Uterus (tissue), 4 donors: ENCODE results near the gene NR1H4. TPM values are rescaled to one million over a fixed set of nuclear protein-coding genes. Genes with fewer than 3 reads are reported as not detected.

ENCODE experiments used
- DNase-seq, 2 donors: peaks; one replicate each; pipeline ENCODE4 v3.0.0-alpha.2; 2019 to 2020
- H3K27ac ChIP-seq, 2 donors: fragments of 200-600 bp; sonication (generic); 1 replicate in 1 of 2; 2 replicates in 1 of 2; pipeline ENCODE4 v1.5.1; 2016 to 2018
- H3K27me3 ChIP-seq, 2 donors: fragments of 200-600 bp; sonication (generic); one replicate each; pipeline ENCODE4 v1.5.1; 2018 to 2019; ENCODE audit warnings: control low read depth in 1 of 2
- H3K36me3 ChIP-seq, 2 donors: fragments of 200-600 bp; sonication (generic); one replicate each; pipeline ENCODE4 v1.5.1; 2019; ENCODE audit warnings: control low read depth in 1 of 2
- H3K4me1 ChIP-seq, 2 donors: fragments of 200-600 bp; sonication (generic); one replicate each; pipeline ENCODE4 v1.5.1; 2018 to 2019; ENCODE audit warnings: control low read depth in 1 of 2
- H3K4me3 ChIP-seq, 2 donors: fragments of 200-600 bp; sonication (generic); 1 replicate in 1 of 2; 2 replicates in 1 of 2; pipeline ENCODE4 v1.5.1; 2018 to 2019; ENCODE audit warnings: mild to moderate bottlenecking in 1 of 2
- H3K9me3 ChIP-seq, 2 donors: fragments of 200-600 bp; sonication (generic); one replicate each; pipeline ENCODE4 v1.5.1; 2019; ENCODE audit warnings: control low read depth in 1 of 2
- POLR2A ChIP-seq, 2 donors: fragments of 450-650 bp; IDR thresholded peaks; one replicate each; pipeline ENCODE4 v1.6.1; 2016; ENCODE audit warnings: antibody characterized with exemption in 2 of 2, mild to moderate bottlenecking in 1 of 2, moderate library complexity in 1 of 2
- intact Hi-C: fragments of 100-400 bp; cut with DNase I; formaldehyde crosslinking; loops from one replicate; pipeline ENCODE4 v1.15.1; 2023; ENCODE audit warnings: low total_unique reads
- small RNA-seq: library from RNA; depleted of rRNA; stranded (forward); fragments of <200 nt; gene quantifications from one replicate; pipeline ENCODE3, GENCODE V24; 2016
- total RNA-seq, 4 donors: library from RNA; depleted of rRNA in 3 of 4; stranded (reverse); fragments of >200 nt in 3 of 4; gene quantifications; one replicate each; pipeline versions ENCODE4 v1.1.0 to v1.2.4, GENCODE V29; 2014 to 2023
- TF ChIP-seq, protein P1 (sequence below), 4 experiments: fragments of 200-600 bp in 2 of 4; fragments of 450-650 bp in 2 of 4; sonication (generic) in 2 of 4; IDR thresholded peaks; one replicate each; pipeline ENCODE4 v1.5.1; 2016 to 2019; ENCODE audit warnings: antibody characterized with exemption in 4 of 4, mild to moderate bottlenecking in 2 of 4, moderate library complexity in 1 of 4
- donor health status: DM: yes; HTN: yes; CAD: no.

The NR1H4 gene
- total RNA-seq, 4 donors from 2014 or later, result 0.35 TPM; not detected in 3

DNA sequence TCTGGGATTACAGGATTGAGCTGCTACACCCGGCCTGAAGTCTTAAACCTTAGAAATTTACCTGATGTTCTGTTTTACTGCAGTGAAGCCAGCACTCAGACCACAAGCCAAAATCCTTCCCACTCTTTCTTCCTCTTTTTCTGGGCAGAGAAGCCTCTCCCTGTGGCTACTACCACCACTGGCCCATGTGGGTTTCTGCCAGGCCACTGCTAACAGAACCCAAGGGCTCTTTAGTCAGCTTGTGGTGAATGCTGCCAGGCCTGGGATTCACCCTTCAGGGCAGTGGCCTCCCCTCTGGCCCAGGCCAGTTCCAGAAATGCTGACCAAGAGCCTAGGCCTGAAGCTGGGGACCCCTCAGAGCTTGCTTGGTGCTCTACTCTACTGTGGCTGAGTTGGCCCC is 135.1 kb downstream of the NR1H4 start:
- H3K27me3 ChIP-seq, result no peaks in the 10 kb centered on the region
- H3K27ac ChIP-seq, result no peak overlapping the region
- no peaks in the 10 kb centered on the region for H3K36me3 ChIP-seq
- no peaks in the 10 kb centered on the region for H3K9me3 ChIP-seq
- no peak for TF ChIP-seq POLR2A (IDR thresholded peaks at IDR 0.05)
- TF ChIP-seq, protein P1, sequence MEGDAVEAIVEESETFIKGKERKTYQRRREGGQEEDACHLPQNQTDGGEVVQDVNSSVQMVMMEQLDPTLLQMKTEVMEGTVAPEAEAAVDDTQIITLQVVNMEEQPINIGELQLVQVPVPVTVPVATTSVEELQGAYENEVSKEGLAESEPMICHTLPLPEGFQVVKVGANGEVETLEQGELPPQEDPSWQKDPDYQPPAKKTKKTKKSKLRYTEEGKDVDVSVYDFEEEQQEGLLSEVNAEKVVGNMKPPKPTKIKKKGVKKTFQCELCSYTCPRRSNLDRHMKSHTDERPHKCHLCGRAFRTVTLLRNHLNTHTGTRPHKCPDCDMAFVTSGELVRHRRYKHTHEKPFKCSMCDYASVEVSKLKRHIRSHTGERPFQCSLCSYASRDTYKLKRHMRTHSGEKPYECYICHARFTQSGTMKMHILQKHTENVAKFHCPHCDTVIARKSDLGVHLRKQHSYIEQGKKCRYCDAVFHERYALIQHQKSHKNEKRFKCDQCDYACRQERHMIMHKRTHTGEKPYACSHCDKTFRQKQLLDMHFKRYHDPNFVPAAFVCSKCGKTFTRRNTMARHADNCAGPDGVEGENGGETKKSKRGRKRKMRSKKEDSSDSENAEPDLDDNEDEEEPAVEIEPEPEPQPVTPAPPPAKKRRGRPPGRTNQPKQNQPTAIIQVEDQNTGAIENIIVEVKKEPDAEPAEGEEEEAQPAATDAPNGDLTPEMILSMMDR (IDR thresholded peaks at IDR 0.05), result no peak
- no peaks in the 10 kb centered on the region for H3K4me1 ChIP-seq
- H3K4me3 ChIP-seq, result no peak overlapping the region
- intact Hi-C loops, result no loop called here
- no peak for DNase-seq

DNA sequence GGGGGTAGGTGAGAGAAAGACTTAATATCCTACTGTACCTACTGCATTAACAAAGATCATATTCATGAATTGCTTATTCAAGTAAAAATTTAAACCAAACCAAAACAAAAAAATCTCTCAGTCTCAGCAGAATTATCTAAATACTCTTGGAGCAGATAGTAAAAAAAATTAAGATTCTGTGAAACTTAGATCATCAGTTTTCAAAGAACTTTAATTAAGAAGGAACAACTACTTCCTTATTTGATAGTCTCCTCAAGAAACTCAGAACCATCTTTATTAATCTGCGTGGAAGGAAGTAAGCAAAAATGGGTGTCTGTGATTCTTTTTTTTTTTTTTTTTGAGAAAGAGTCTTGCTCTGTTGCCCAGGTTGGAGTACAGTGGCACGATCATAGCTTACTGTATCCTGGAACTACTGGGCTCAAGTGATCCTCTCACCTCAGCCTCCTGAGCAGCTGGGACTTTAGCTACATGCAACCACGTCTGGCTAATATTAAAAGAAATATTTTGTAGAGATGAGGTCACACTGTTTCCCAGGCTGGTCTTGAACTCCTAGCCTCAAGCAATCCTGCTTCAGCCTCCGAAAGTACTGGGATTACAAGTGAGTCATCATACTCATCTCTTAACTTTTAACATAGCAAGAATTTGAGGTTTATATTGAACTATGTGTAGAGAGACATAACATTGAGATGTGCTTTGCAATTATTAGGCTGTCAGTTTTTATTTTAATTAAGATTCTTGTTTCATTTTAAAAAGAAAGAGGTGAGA is 137.2 kb downstream of the NR1H4 start:
- no peak for TF ChIP-seq POLR2A (IDR thresholded peaks at IDR 0.05)
- TF ChIP-seq, protein P1 (IDR thresholded peaks at IDR 0.05), result no peak
- intact Hi-C loops, result no loop called here

DNA sequence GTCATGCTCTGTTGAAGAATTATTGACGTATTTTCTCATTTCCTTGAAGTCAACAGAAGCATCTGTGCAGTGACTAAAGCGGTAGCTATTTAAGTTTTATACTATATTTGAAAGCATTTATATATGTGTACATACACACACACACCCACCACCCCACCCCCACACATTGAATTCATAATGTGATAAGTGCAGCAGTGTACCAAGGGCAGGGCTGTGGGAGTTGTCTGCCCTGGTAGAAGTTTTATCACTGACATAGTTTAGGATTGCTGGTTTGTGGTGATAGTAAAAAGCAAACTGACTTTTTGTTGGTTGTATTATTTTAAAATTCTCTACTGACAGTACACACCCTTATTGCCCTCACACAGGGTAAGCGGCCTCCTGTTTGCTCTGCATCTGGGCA is 138.9 kb downstream of the NR1H4 start:
- intact Hi-C loops, result no loop called here

More for the DNA sequence above, 137.2 kb downstream of the NR1H4 start:
- H3K27ac ChIP-seq, result no peak overlapping the region
- DNase-seq, result no peak
- no peaks in the 10 kb centered on the region for H3K36me3 ChIP-seq
- no peaks in the 10 kb centered on the region for H3K27me3 ChIP-seq
- no peak overlapping the region for H3K4me3 ChIP-seq
- no peaks in the 10 kb centered on the region for H3K4me1 ChIP-seq
- H3K9me3 ChIP-seq, result no peaks in the 10 kb centered on the region

More for the DNA sequence above, 138.9 kb downstream of the NR1H4 start:
- no peak for DNase-seq
- H3K9me3 ChIP-seq, result no peaks in the 10 kb centered on the region
- no peak overlapping the region for H3K27ac ChIP-seq
- no peaks in the 10 kb centered on the region for H3K4me1 ChIP-seq
- H3K27me3 ChIP-seq, result no peaks in the 10 kb centered on the region
- no peak overlapping the region for H3K4me3 ChIP-seq
- H3K36me3 ChIP-seq, result no peaks in the 10 kb centered on the region
- no peak for TF ChIP-seq POLR2A (IDR thresholded peaks at IDR 0.05)
- TF ChIP-seq, protein P1 (IDR thresholded peaks at IDR 0.05), result no peak

Small RNA genes within 50 kb of the gene (small RNA-seq; reads per million reads assigned to genes)
- not detected for gene AC010200.2

Other genes with a start within 250 kb of the NR1H4 start
- gene DEPDC4, start 206.8 kb upstream of the NR1H4 start, total RNA-seq, result 10 to 100 TPM in 1 of 4 donors, 1 to 10 TPM in 2, not detected in 1; 1.2 to 11.1 (median 1.6) TPM
- 100 to 1,000 TPM in 1 of 4 donors, 10 to 100 TPM in 3; 24.6 to 103 (median 42.5) TPM for gene SCYL2, start 206.7 kb upstream of the NR1H4 start, total RNA-seq
- 1 to 10 TPM in 1 of 4 donors, not detected in 3; 1.1 TPM for gene SLC17A8, start 116.8 kb upstream of the NR1H4 start, total RNA-seq
- 10 to 100 TPM in 1 of 4 donors, 1 to 10 TPM in 1, not detected in 2; 2.5 to 45.8 TPM for gene GAS2L3, start 99.8 kb downstream of the NR1H4 start, total RNA-seq